SH-SY5Y (cell line): Measurements from ENCODE around the gene OR2B2.

Experiments used
- GATA2 ChIP-seq: IDR thresholded peaks from 2 replicates; pipeline ENCODE4 v1.6.1; 2011; ENCODE audit warnings: mild to moderate bottlenecking, low read depth, low read length
- GATA3 ChIP-seq: IDR thresholded peaks from 2 replicates; pipeline ENCODE4 v1.6.1; 2011; ENCODE audit warnings: low read depth, mild to moderate bottlenecking, low read length, moderate library complexity

Gene OR2B2

GRCh38 chr6:27862396-27863066 lies 49.7 kb downstream of the OR2B2 start:
- no peak for TF ChIP-seq GATA2
- no peak for TF ChIP-seq GATA3

DNA sequence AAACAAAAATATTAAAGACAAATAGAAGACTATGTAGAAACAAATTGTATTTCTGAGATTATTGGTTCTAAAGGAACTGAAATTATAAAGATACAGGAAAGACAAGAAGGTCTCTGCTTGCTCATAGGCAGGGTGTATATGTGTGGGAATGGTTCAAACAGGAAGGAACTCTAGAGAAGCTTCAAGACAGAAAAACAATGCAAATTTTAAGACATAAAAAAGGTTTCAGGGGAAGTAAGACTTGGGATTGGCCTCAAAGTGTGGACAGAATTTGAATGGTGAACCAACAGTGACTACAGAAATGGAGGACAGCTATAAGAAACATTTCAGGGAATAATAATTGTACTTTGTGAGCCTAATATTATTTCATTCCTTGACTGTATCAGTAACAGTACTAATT lies 50.3 kb downstream of the OR2B2 start:
- TF ChIP-seq GATA3, result no peak
- no peak for TF ChIP-seq GATA2

DNA sequence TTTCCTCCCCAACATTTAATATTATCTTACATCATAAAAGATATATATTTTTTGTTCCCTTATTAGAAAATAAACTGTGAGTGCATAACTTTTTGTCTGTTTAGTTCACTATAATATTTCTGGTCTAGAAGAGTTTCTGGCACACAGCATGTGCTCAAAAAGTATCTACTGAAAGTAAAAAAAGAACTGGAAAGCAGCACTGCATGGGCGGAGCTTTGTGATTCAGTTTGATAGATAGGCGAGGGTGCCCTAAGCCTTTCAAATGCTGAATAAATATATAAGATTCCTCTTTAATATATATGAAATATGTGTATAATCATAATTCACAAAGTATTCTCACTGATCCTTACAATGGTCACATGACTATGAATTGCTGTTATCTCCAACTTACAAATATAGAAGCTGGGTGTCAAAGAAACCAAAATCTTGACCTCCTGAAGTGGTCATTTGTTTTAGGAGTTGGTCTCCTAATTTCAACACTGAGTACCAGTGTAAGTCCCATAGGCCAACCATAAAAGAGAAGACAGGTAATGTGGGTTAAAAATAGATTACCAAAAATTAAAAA lies 50.8 kb downstream of the OR2B2 start:
- TF ChIP-seq GATA2 (no peak), GATA3 (no peak)
